WTC11 (cell line): ENCODE data around the gene ABCB11. TPM values are rescaled to one million over a fixed set of nuclear protein-coding genes. Genes with fewer than 3 reads are reported as not detected.

Experiments used
- ATAC-seq: fragments of 200-7000 bp; cut with Tn5 transposase; 2 replicates; pipeline ENCODE4 v1.10.0; 2021; ENCODE audit warnings: mild to moderate bottlenecking, moderate library complexity
- CTCF ChIA-PET: fragments of 300-600 bp; sonication (Branson Sonifier 250); formaldehyde crosslinking; loops from one replicate; lab custom pipeline; 2021; ENCODE audit warnings: antibody characterized with exemption; lab: Charles Lee
- POLR2A ChIA-PET: fragments of 350-600 bp; sonication (Branson Sonifier 250); formaldehyde crosslinking; loops from one replicate; lab custom pipeline; 2021; ENCODE audit warnings: antibody characterized with exemption; lab: Charles Lee
- DNase-seq: peaks from one replicate; pipeline ENCODE4 v3.0.0; 2021; ENCODE audit warnings: low spot score
- H3K27ac Mint-ChIP-seq: 2 replicates; pipeline ENCODE4 v1.8.0; 2021; ENCODE audit warnings: mixed read lengths
- H3K27me3 Mint-ChIP-seq: 2 replicates; pipeline ENCODE4 v1.8.0; 2021; ENCODE audit warnings: low read depth, mild to moderate bottlenecking, moderate library complexity, mixed read lengths
- H3K36me3 Mint-ChIP-seq: 2 replicates; pipeline ENCODE4 v1.8.0; 2021; ENCODE audit warnings: mixed read lengths
- H3K4me1 Mint-ChIP-seq: 2 replicates; pipeline ENCODE4 v1.8.0; 2022; ENCODE audit warnings: mixed read lengths
- H3K4me3 Mint-ChIP-seq: 2 replicates; pipeline ENCODE4 v1.8.0; 2021; ENCODE audit warnings: mild to moderate bottlenecking, moderate library complexity, mixed read lengths
- H3K9me3 Mint-ChIP-seq: 2 replicates; pipeline ENCODE4 v1.8.0; 2021; ENCODE audit warnings: mixed read lengths
- ATF1 ChIP-seq: sonication (generic); formaldehyde crosslinking; IDR thresholded peaks from 2 replicates; pipeline ENCODE4 v1.8.1; 2023; ENCODE audit warnings: mild to moderate bottlenecking, moderate library complexity, missing genetic modification reagents
- ATF2 ChIP-seq: sonication (generic); formaldehyde crosslinking; IDR thresholded peaks from 2 replicates; pipeline ENCODE4 v1.8.1; 2022; ENCODE audit warnings: low read depth, missing genetic modification reagents, borderline replicate concordance
- E2F4 ChIP-seq: sonication (generic); formaldehyde crosslinking; IDR thresholded peaks from 2 replicates; pipeline ENCODE4 v1.8.1; 2022; ENCODE audit warnings: low read depth, mild to moderate bottlenecking, moderate library complexity, missing genetic modification reagents, borderline replicate concordance
- ELF4 ChIP-seq: sonication (generic); formaldehyde crosslinking; IDR thresholded peaks from 2 replicates; pipeline ENCODE4 v1.8.1; 2022; ENCODE audit warnings: low read depth, mild to moderate bottlenecking, moderate library complexity, missing genetic modification reagents
- EMX1 ChIP-seq: fragments of 250-450 bp; sonication (Bioruptor Pico); IDR thresholded peaks from 2 replicates; pipeline ENCODE4 v1.8.0; 2021; ENCODE audit warnings: mild to moderate bottlenecking
- ETV6 ChIP-seq: sonication (generic); formaldehyde crosslinking; IDR thresholded peaks from 2 replicates; pipeline ENCODE4 v1.8.1; 2022; ENCODE audit warnings: mild to moderate bottlenecking, missing genetic modification reagents
- FOXK1 ChIP-seq: sonication (generic); formaldehyde crosslinking; IDR thresholded peaks from 2 replicates; pipeline ENCODE4 v1.8.0; 2022; ENCODE audit warnings: mild to moderate bottlenecking, moderate library complexity, missing genetic modification reagents
- IRF2 ChIP-seq: sonication (generic); formaldehyde crosslinking; IDR thresholded peaks from 2 replicates; pipeline ENCODE4 v1.8.0; 2022; ENCODE audit warnings: low read depth, missing genetic modification reagents, borderline replicate concordance
- OVOL2 ChIP-seq: fragments of 250-450 bp; sonication (Bioruptor Pico); IDR thresholded peaks from 2 replicates; pipeline ENCODE4 v1.9.0; 2021; ENCODE audit warnings: mild to moderate bottlenecking, borderline replicate concordance
- RELA ChIP-seq: sonication (generic); formaldehyde crosslinking; IDR thresholded peaks from 2 replicates; pipeline ENCODE4 v1.8.1; 2022; ENCODE audit warnings: missing genetic modification reagents, mild to moderate bottlenecking, borderline replicate concordance
- SMAD3 ChIP-seq: sonication (generic); formaldehyde crosslinking; IDR thresholded peaks from 2 replicates; pipeline ENCODE4 v1.8.0; 2022; ENCODE audit warnings: missing genetic modification reagents, mild to moderate bottlenecking, borderline replicate concordance
- STAT6 ChIP-seq: sonication (generic); formaldehyde crosslinking; conservative IDR thresholded peaks from 2 replicates; pipeline ENCODE4 v1.8.1; 2023; ENCODE audit warnings: mild to moderate bottlenecking, low read depth, missing genetic modification reagents, moderate library complexity
- ZBTB43 ChIP-seq: sonication (generic); formaldehyde crosslinking; IDR thresholded peaks from 2 replicates; pipeline ENCODE4 v1.8.1; 2023; ENCODE audit warnings: mild to moderate bottlenecking, missing genetic modification reagents
- ZNF138 ChIP-seq: sonication (generic); formaldehyde crosslinking; conservative IDR thresholded peaks from 2 replicates; pipeline ENCODE4 v1.8.1; 2022; ENCODE audit warnings: mild to moderate bottlenecking, moderate library complexity, missing genetic modification reagents
- ZNF219 ChIP-seq: sonication (generic); formaldehyde crosslinking; IDR thresholded peaks from 2 replicates; pipeline ENCODE4 v1.8.0; 2023; ENCODE audit warnings: missing genetic modification reagents, mild to moderate bottlenecking, borderline replicate concordance
- ZNF232 ChIP-seq: sonication (generic); formaldehyde crosslinking; IDR thresholded peaks from 2 replicates; pipeline ENCODE4 v1.8.0; 2022; ENCODE audit warnings: mild to moderate bottlenecking, missing genetic modification reagents
- ZNF263 ChIP-seq: sonication (generic); formaldehyde crosslinking; IDR thresholded peaks from 2 replicates; pipeline ENCODE4 v1.8.1; 2022; ENCODE audit warnings: low read depth, mild to moderate bottlenecking, moderate library complexity, missing genetic modification reagents
- ZNF317 ChIP-seq: sonication (generic); formaldehyde crosslinking; IDR thresholded peaks from 2 replicates; pipeline ENCODE4 v1.8.1; 2023; ENCODE audit warnings: low read depth, mild to moderate bottlenecking, moderate library complexity, missing genetic modification reagents, borderline replicate concordance
- ZNF396 ChIP-seq: fragments of 250-450 bp; sonication (Bioruptor Pico); IDR thresholded peaks from 2 replicates; pipeline ENCODE4 v1.8.0; 2021; ENCODE audit warnings: mild to moderate bottlenecking, moderate library complexity, borderline replicate concordance
- total RNA-seq: library from RNA; stranded (reverse); gene quantifications from 3 replicates; pipeline ENCODE4 v1.2.3, GENCODE V29; 2021
- TF ChIP-seq, protein P1 (sequence below): sonication (generic); formaldehyde crosslinking; IDR thresholded peaks from 2 replicates; pipeline ENCODE4 v1.8.1; 2023; ENCODE audit warnings: mild to moderate bottlenecking, missing genetic modification reagents, moderate library complexity
- TF ChIP-seq, protein P2 (sequence below): fragments of 250-450 bp; sonication (Bioruptor Pico); IDR thresholded peaks from 2 replicates; pipeline ENCODE4 v1.9.0; 2021; ENCODE audit warnings: moderate library complexity, mild to moderate bottlenecking, inconsistent platforms, borderline replicate concordance
- TF ChIP-seq, protein P3 (sequence below): fragments of 250-450 bp; sonication (Bioruptor Pico); IDR thresholded peaks from 2 replicates; pipeline ENCODE4 v1.9.0; 2021; ENCODE audit warnings: mild to moderate bottlenecking

Gene ABCB11
- total RNA-seq, 1 experiment from 2014 or later = 0.77 TPM

DNA sequence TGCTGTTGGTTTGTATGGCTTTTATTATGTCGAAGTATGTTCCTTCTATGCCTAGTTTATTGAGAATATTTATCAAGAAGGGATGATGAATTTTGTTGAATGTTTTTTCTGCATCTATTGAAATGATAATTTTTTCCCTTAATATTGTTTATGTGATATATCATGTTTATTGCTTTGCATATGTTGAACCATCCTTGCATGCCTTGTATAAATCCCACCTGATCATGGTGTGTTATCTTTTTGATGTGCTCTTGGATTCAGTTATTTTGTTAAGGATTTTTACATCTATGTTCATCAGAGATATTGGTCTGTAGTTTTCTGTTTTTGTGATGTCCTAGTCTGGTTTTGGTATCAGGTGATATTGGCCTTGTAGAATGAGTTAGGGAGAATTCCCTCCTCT, 79.3 kb downstream of the ABCB11 start:
- H3K4me1 Mint-ChIP-seq = no peaks in the 10 kb centered on the region
- POLR2A ChIA-PET = no interaction called here
- H3K4me3 Mint-ChIP-seq = no peak overlapping the region
- H3K27me3 Mint-ChIP-seq = no peaks in the 10 kb centered on the region; the same call in 1 of the 2 replicates
- TF ChIP-seq IRF2 (no peak), ZNF138 (no peak), ATF1 (CRISPR knock-in tag) (no peak), ETV6 (CRISPR knock-in tag) (no peak), RELA (CRISPR knock-in tag) (no peak), E2F4 (CRISPR knock-in tag) (no peak), ZNF317 (no peak), STAT6 (no peak), ELF4 (CRISPR knock-in tag) (no peak), ZNF232 (CRISPR knock-in tag) (no peak), ZBTB43 (CRISPR knock-in tag) (no peak), ZNF263 (CRISPR knock-in tag) (no peak), OVOL2 (CRISPR knock-in tag) (no peak)
- TF ChIP-seq, protein P1, sequence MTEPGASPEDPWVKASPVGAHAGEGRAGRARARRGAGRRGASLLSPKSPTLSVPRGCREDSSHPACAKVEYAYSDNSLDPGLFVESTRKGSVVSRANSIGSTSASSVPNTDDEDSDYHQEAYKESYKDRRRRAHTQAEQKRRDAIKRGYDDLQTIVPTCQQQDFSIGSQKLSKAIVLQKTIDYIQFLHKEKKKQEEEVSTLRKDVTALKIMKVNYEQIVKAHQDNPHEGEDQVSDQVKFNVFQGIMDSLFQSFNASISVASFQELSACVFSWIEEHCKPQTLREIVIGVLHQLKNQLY (CRISPR knock-in tag) = no peak
- TF ChIP-seq, protein P2, sequence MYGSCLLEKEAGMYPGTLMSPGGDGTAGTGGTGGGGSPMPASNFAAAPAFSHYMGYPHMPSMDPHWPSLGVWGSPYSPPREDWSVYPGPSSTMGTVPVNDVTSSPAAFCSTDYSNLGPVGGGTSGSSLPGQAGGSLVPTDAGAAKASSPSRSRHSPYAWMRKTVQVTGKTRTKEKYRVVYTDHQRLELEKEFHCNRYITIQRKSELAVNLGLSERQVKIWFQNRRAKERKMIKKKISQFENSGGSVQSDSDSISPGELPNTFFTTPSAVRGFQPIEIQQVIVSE (CRISPR knock-in tag) = no peak
- TF ChIP-seq, all 79 proteins: peak for 0
- ATAC-seq = no peak
- CTCF ChIA-PET = no interaction called here
- no peak for DNase-seq
- Mint-ChIP-seq H3K27ac (no peak overlapping the region), H3K9me3 (peaks cover 40% of the 10 kb centered on the region), H3K36me3 (no peaks in the 10 kb centered on the region; the same call in 1 of the 2 replicates)

DNA sequence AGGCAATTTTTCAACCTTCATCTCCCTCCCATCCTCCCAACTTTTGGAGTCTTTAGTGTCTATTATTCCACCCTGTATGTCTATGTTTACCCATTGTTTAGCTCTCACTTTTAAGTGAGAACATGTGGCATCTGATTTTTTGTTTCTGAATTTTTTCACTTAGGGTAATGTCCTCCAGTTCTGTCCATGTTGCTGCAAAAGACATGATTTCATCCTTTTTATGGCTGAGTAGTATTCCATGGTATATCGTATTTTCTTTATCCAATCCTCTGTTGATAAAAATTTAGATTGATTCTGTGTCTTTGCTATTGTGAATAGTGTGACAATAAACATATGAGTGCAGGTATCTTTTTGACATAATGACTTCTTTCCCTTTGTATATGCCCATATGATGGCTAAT, 81.8 kb downstream of the ABCB11 start:
- DNase-seq = no peak
- POLR2A ChIA-PET = no interaction called here
- peaks cover 27% of the 10 kb centered on the region for H3K9me3 Mint-ChIP-seq
- TF ChIP-seq SMAD3 = no peak
- TF ChIP-seq, protein P3, sequence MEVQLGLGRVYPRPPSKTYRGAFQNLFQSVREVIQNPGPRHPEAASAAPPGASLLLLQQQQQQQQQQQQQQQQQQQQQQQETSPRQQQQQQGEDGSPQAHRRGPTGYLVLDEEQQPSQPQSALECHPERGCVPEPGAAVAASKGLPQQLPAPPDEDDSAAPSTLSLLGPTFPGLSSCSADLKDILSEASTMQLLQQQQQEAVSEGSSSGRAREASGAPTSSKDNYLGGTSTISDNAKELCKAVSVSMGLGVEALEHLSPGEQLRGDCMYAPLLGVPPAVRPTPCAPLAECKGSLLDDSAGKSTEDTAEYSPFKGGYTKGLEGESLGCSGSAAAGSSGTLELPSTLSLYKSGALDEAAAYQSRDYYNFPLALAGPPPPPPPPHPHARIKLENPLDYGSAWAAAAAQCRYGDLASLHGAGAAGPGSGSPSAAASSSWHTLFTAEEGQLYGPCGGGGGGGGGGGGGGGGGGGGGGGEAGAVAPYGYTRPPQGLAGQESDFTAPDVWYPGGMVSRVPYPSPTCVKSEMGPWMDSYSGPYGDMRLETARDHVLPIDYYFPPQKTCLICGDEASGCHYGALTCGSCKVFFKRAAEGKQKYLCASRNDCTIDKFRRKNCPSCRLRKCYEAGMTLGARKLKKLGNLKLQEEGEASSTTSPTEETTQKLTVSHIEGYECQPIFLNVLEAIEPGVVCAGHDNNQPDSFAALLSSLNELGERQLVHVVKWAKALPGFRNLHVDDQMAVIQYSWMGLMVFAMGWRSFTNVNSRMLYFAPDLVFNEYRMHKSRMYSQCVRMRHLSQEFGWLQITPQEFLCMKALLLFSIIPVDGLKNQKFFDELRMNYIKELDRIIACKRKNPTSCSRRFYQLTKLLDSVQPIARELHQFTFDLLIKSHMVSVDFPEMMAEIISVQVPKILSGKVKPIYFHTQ (CRISPR knock-in tag) = no peak
- TF ChIP-seq FOXK1 = no peak
- TF ChIP-seq ATF2 = no peak
- no peak for TF ChIP-seq EMX1 (CRISPR knock-in tag)
- no peak for TF ChIP-seq ZNF219 (CRISPR knock-in tag)
- no peak for TF ChIP-seq OVOL2 (CRISPR knock-in tag)
- TF ChIP-seq ZNF396 (CRISPR knock-in tag) = no peak
- TF ChIP-seq, all 79 proteins: peak for 0
- CTCF ChIA-PET = no interaction called here
- Mint-ChIP-seq H3K27ac (no peak overlapping the region), H3K27me3 (no peaks in the 10 kb centered on the region; the same call in 1 of the 2 replicates), H3K36me3 (no peaks in the 10 kb centered on the region; the same call in 1 of the 2 replicates), H3K4me3 (no peak overlapping the region), H3K4me1 (no peaks in the 10 kb centered on the region)
- ATAC-seq = no peak
